Brain microvascular endothelial cell (primary cell): Measurements from ENCODE around the gene STAT6.
"Not testable (repeated sequence)": the region's sequence is repeated elsewhere in the genome, so short reads cannot be mapped to it uniquely, and the experiment has no call there.

Experiments used
- DNase-seq: peaks from one replicate; pipeline ENCODE4 v3.0.0-alpha.2; 2020
- H3K27ac ChIP-seq: fragments of 250-450 bp; sonication (Bioruptor Pico); 2 replicates; pipeline ENCODE4 v1.5.1; 2020; ENCODE audit warnings: mild to moderate bottlenecking, moderate library complexity
- H3K27me3 ChIP-seq: fragments of 250-450 bp; sonication (Bioruptor Pico); replicated peaks from 2 replicates; pipeline ENCODE4 v1.5.1; 2020; ENCODE audit warnings: mild to moderate bottlenecking
- H3K36me3 ChIP-seq: fragments of 250-450 bp; sonication (Bioruptor Pico); replicated peaks from 2 replicates; pipeline ENCODE4 v1.5.1; 2020; ENCODE audit warnings: mild to moderate bottlenecking
- H3K4me3 ChIP-seq: 2 replicates; pipeline ENCODE4 v1.5.1; 2011; ENCODE audit warnings: low read depth, mild to moderate bottlenecking, control low read depth, low read length, moderate library complexity
- CTCF ChIP-seq: IDR thresholded peaks from 2 replicates; pipeline ENCODE4 v1.5.1; 2011; ENCODE audit warnings: low read depth, mild to moderate bottlenecking, moderate library complexity, low read length, control low read depth, inconsistent platforms; ENCODE audit errors: missing control alignments
- in situ Hi-C: cut with HindIII; loops from 2 replicates; pipeline ENCODE4 v1.10.0; 2017; ENCODE audit warnings: low sequenced_read_pairs, low pct_ligation_motif_present

Gene STAT6

GRCh38 chr12:57085999-57086492 is 25.1 kb downstream of the STAT6 start:
- no peak for TF ChIP-seq CTCF
- DNase-seq: no peak
- H3K27me3 ChIP-seq: no peaks in the 10 kb centered on the region
- H3K4me3 ChIP-seq: peak overlapping the region; percentile 66
- peak overlapping the region; percentile 100 for H3K27ac ChIP-seq
- peaks cover 6% of the 10 kb centered on the region for H3K36me3 ChIP-seq
- in situ Hi-C loops: no loop called here

DNA sequence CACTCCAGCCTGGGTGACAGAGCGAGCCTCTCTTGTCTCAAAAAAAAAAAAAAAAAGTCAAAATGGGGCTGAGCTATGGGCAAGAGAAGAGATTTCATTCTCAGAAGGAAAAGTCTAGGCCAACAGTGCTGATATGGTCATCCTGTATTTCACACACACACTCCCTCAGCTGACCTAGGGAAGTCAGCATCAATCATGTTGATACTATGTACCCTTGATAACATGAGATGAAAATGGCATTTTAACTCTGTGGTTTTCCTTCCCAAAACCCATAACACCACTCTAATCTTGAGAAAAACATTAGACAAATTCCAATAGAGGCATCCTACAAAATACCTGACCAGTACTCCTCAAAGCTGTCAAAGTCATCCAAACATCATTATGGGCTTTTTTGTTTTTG is 30.3 kb downstream of the STAT6 start:
- no peak for TF ChIP-seq CTCF
- Histone ChIP-seq H3K36me3 (no peaks in the 10 kb centered on the region), H3K4me3 (no peak overlapping the region), H3K27me3 (no peaks in the 10 kb centered on the region), H3K27ac (no peak overlapping the region)
- no peak for DNase-seq
- in situ Hi-C loops: no loop called here

DNA sequence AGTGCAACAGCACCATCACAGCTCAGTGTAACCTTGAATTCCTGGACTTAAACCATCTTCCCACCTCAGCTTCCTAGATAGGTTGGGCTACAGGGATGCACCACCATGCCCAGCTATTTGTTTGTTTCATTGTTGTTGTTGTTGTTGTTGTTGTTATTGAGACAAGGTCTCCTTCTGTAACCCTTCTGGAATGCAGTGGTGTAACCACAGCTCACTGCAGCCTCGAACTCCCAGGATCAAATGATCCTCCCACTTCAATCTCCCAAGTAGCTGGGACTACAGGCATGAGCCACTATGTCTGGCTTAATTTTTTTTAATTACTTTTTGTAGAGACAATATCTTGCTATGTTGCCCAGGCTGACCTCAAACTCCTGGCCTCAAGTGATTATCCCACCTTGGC is 31.3 kb downstream of the STAT6 start:
- DNase-seq: no peak
- no peak overlapping the region for H3K4me3 ChIP-seq
- H3K27me3 ChIP-seq: no peaks in the 10 kb centered on the region
- in situ Hi-C loops: no loop called here
- H3K36me3 ChIP-seq: no peaks in the 10 kb centered on the region
- no peak for TF ChIP-seq CTCF
- no peak overlapping the region for H3K27ac ChIP-seq

GRCh38 chr12:57078519-57079404 is 32.4 kb downstream of the STAT6 start, which contains the start of gene NEMP1:
Gene NEMP1 (minus strand): TSS chr12:57078791. CDS start chr12:57078745, 46 bp downstream.
- Histone ChIP-seq H3K36me3 (no peaks in the 10 kb centered on the region), H3K4me3 (peak within 1 kb of the TSS; percentile 89), H3K27ac (peak within 1 kb of the TSS; percentile 62), H3K27me3 (no peaks in the 10 kb centered on the region)
- peak; percentile 100 for DNase-seq
- in situ Hi-C loops: no loop called here
- TF ChIP-seq CTCF: no peak

GRCh38 chr12:57073566-57074450 is 37.4 kb downstream of the STAT6 start:
- H3K36me3 ChIP-seq, H3K27ac ChIP-seq, H3K27me3 ChIP-seq, H3K4me3 ChIP-seq, DNase-seq, in situ Hi-C loops: not testable (repeated sequence)

DNA sequence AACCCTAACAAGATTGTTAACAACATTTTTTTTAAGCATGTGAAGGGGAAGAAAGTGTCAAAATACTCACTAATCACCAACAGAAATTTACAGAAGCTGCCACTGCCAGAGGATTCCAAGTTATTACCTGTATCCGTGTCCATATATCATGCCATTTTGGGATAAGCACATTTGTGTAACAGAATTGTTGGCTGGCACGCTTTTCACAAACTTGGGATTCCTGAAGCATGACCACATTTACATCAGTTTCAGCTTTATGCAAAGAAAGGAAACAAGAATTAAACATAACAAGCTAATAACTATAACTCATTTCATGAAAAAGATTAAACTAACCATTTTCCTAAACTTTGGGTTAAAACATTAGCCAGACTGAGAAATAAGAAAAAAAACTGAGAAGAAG is 38.5 kb downstream of the STAT6 start:
- no peak for DNase-seq
- H3K36me3 ChIP-seq: no peaks in the 10 kb centered on the region
- in situ Hi-C loops: no loop called here
- no peak overlapping the region for H3K4me3 ChIP-seq
- no peaks in the 10 kb centered on the region for H3K27me3 ChIP-seq
- H3K27ac ChIP-seq: no peak overlapping the region
- no peak for TF ChIP-seq CTCF
